ENCODE results near the gene CRIP2. TPM values are rescaled to one million over a fixed set of nuclear protein-coding genes. Genes with fewer than 3 reads are reported as not detected.

The CRIP2 gene
- polyA plus RNA-seq, 1 experiment: 28.2 TPM

GRCh38 chr14:105446971-105447370, 27.6 kb upstream of the CRIP2 start:
- no peak for DNase-seq (ENCODE audit: low read depth, low spot score)
- Histone ChIP-seq H3K27ac (ENCODE audit: low read depth, low read length) (no peak overlapping the region), H3K27me3 (ENCODE audit: control insufficient read depth, insufficient read depth, low read length) (no peaks in the 10 kb centered on the region), H3K9me3 (ENCODE audit: control insufficient read depth, insufficient read depth, low read length) (no peaks in the 10 kb centered on the region), H3K4me3 (ENCODE audit: low read depth, low read length) (no peak overlapping the region)
- ChIA-PET POLR2A (no interaction called here), CTCF (interaction anchor here (1.0 kb wide), 2 partner anchors 34 to 82 kb away, joined by 4 read pairs; no protein-coding TSS in a partner anchor)
- no peak for TF ChIP-seq CTCF (IDR thresholded peaks at IDR 0.05; ENCODE audit: low read depth, low read length)

GRCh38 chr14:105447651-105448640, 26.7 kb upstream of the CRIP2 start:
- ChIA-PET POLR2A (interaction anchor here (0.6 kb wide), 1 partner anchor 26 kb away, joined by 5 read pairs; no protein-coding TSS in a partner anchor), CTCF (interaction anchor here (0.5 to 1.0 kb wide), 5 partner anchors 13 to 132 kb away, joined by 3 to 4 read pairs (median 4); no protein-coding TSS in a partner anchor)
- Histone ChIP-seq H3K9me3 (ENCODE audit: control insufficient read depth, insufficient read depth, low read length) (no peaks in the 10 kb centered on the region), H3K4me3 (ENCODE audit: low read depth, low read length) (no peak overlapping the region), H3K27ac (ENCODE audit: low read depth, low read length) (no peak overlapping the region), H3K27me3 (ENCODE audit: control insufficient read depth, insufficient read depth, low read length) (no peaks in the 10 kb centered on the region)
- no peak for TF ChIP-seq CTCF (IDR thresholded peaks at IDR 0.05; ENCODE audit: low read depth, low read length)
- no peak for DNase-seq (ENCODE audit: low read depth, low spot score)

GRCh38 chr14:105448706-105449111, 25.9 kb upstream of the CRIP2 start:
- ChIA-PET POLR2A (interaction anchor here (0.6 kb wide), 1 partner anchor 25 kb away, joined by 5 read pairs; no protein-coding TSS in a partner anchor), CTCF (interaction anchor here (0.5 to 1.0 kb wide), 6 partner anchors 13 to 1534 kb away, joined by 3 to 5 read pairs (median 4); no protein-coding TSS in a partner anchor)
- peak; percentile 6 for DNase-seq (ENCODE audit: low read depth, low spot score)
- Histone ChIP-seq H3K27me3 (ENCODE audit: control insufficient read depth, insufficient read depth, low read length) (no peaks in the 10 kb centered on the region), H3K4me3 (ENCODE audit: low read depth, low read length) (no peak overlapping the region), H3K27ac (ENCODE audit: low read depth, low read length) (no peak overlapping the region), H3K9me3 (ENCODE audit: control insufficient read depth, insufficient read depth, low read length) (no peaks in the 10 kb centered on the region)
- peak; percentile 85 for TF ChIP-seq CTCF (IDR thresholded peaks at IDR 0.05; ENCODE audit: low read depth, low read length)

GRCh38 chr14:105449276-105450122, 25.1 kb upstream of the CRIP2 start:
- DNase-seq (ENCODE audit: low read depth, low spot score): no peak
- no peak overlapping the region for H3K27ac ChIP-seq (ENCODE audit: low read depth, low read length)
- ChIA-PET POLR2A (no interaction called here), CTCF (interaction anchor here (1.4 kb wide), 1 partner anchor 40 kb away, joined by 3 read pairs; no protein-coding TSS in a partner anchor)
- no peaks in the 10 kb centered on the region for H3K9me3 ChIP-seq (ENCODE audit: control insufficient read depth, insufficient read depth, low read length)
- no peak overlapping the region for H3K4me3 ChIP-seq (ENCODE audit: low read depth, low read length)
- no peaks in the 10 kb centered on the region for H3K27me3 ChIP-seq (ENCODE audit: control insufficient read depth, insufficient read depth, low read length)
- TF ChIP-seq CTCF (IDR thresholded peaks at IDR 0.05; ENCODE audit: low read depth, low read length): no peak
